Prostate gland (tissue), 2 donors: ENCODE data around the gene UBD. TPM values are rescaled to one million over a fixed set of nuclear protein-coding genes. Genes with fewer than 3 reads are reported as not detected.
A peak's percentile ranks its signal among the peaks of the same experiment; 100 is the strongest.

Experiments used
- DNase-seq: peaks from one replicate; pipeline ENCODE4 v3.0.0-alpha.2; 2019; ENCODE audit warnings: low spot score
- H3K27ac ChIP-seq, 2 donors: fragments of 200-600 bp; sonication (generic); 2 replicates each; pipeline ENCODE4 v1.5.1; 2017 to 2019
- H3K27me3 ChIP-seq: fragments of 200-600 bp; sonication (generic); replicated peaks from 2 replicates; pipeline ENCODE4 v1.5.1; 2019; ENCODE audit not compliant: insufficient read depth
- H3K36me3 ChIP-seq, 2 donors: fragments of 200-600 bp; sonication (generic); 1 replicate in 1 of 2; 2 replicates in 1 of 2; pipeline versions ENCODE4 v1.5.1 to v1.8.1; 2017 to 2019
- H3K4me1 ChIP-seq: fragments of 200-600 bp; sonication (generic); replicated peaks from 2 replicates; pipeline ENCODE4 v1.5.1; 2019
- H3K4me3 ChIP-seq, 2 donors: fragments of 200-600 bp; sonication (generic); 2 replicates each; pipeline ENCODE4 v1.5.1; 2017 to 2019
- H3K9me3 ChIP-seq: fragments of 200-600 bp; sonication (generic); 2 replicates; pipeline ENCODE4 v1.5.1; 2017
- POLR2A ChIP-seq: fragments of 450-650 bp; IDR thresholded peaks from one replicate; pipeline ENCODE4 v1.6.1; 2016; ENCODE audit warnings: antibody characterized with exemption, mild to moderate bottlenecking
- POLR2AphosphoS5 ChIP-seq: sonication (generic); formaldehyde crosslinking; IDR thresholded peaks from one replicate; pipeline ENCODE4 v1.6.1; 2017; ENCODE audit warnings: antibody characterized with exemption
- WGBS: methylation state at CpG from one replicate; pipeline ENCODE4 v1.1.5; 2018; 5-methylcytosine and 5-hydroxymethylcytosine counted together
- intact Hi-C: fragments of 100-400 bp; cut with DNase I; formaldehyde crosslinking; loops from one replicate; pipeline ENCODE4 v1.14.2; 2022
- total RNA-seq, 2 donors: library from RNA; depleted of rRNA; stranded (reverse); fragments of >200 nt; gene quantifications; one replicate each; pipeline ENCODE4 v1.1.0, GENCODE V29; 2016
- TF ChIP-seq, protein P1 (sequence below), 4 experiments: fragments of 200-600 bp in 2 of 4; fragments of 450-650 bp in 2 of 4; sonication (generic) in 2 of 4; IDR thresholded peaks; 1 replicate in 3 of 4; 2 replicates in 1 of 4; pipeline ENCODE4 v1.5.1; 2016 to 2019; ENCODE audit warnings: antibody characterized with exemption in 4 of 4, mild to moderate bottlenecking in 2 of 4, moderate library complexity in 2 of 4

UBD gene
- total RNA-seq, 2 donors from 2014 or later, result 2.0 to 11.3 TPM

DNA sequence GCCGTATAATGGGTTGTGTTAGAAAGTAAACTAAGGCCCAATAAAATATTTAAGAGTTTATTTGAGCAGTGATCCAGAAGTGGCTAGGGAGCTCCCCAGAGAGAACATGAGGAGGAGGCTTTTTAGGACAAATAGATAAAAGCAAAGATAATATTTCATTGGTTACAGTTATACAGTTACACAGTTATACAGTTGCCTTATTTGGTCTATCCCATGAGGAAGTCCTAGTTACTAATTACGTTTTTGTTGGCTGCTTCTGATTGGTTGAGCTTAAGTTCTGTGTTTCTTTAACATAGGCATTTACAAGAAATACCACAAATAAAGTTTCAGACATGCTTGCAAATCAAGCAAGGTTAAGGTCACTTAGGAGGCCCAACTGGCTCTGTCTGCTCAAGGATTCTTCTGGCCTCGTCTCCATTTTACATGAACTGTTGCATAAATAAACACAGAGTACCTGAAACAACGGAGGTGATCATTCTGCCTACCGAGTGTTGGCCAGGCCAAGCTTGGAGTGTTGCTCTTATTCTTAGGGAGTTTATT lies 7.0 kb downstream of the UBD start:
- Histone ChIP-seq H3K27ac (no peak overlapping the region), H3K36me3 (no peaks in the 10 kb centered on the region), H3K4me3 (no peak overlapping the region), H3K9me3 (no peaks in the 10 kb centered on the region), H3K4me1 (peaks cover 8% of the 10 kb centered on the region), H3K27me3 (peaks cover 2% of the 10 kb centered on the region)
- DNase-seq, result no peak
- intact Hi-C loops, result no loop called here
- TF ChIP-seq, protein P1, sequence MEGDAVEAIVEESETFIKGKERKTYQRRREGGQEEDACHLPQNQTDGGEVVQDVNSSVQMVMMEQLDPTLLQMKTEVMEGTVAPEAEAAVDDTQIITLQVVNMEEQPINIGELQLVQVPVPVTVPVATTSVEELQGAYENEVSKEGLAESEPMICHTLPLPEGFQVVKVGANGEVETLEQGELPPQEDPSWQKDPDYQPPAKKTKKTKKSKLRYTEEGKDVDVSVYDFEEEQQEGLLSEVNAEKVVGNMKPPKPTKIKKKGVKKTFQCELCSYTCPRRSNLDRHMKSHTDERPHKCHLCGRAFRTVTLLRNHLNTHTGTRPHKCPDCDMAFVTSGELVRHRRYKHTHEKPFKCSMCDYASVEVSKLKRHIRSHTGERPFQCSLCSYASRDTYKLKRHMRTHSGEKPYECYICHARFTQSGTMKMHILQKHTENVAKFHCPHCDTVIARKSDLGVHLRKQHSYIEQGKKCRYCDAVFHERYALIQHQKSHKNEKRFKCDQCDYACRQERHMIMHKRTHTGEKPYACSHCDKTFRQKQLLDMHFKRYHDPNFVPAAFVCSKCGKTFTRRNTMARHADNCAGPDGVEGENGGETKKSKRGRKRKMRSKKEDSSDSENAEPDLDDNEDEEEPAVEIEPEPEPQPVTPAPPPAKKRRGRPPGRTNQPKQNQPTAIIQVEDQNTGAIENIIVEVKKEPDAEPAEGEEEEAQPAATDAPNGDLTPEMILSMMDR (IDR thresholded peaks at IDR 0.05), result no peak
- peak; percentile 13 for TF ChIP-seq POLR2AphosphoS5
- 18% methylated on average over 5 of the region's 5 CpGs for WGBS

DNA sequence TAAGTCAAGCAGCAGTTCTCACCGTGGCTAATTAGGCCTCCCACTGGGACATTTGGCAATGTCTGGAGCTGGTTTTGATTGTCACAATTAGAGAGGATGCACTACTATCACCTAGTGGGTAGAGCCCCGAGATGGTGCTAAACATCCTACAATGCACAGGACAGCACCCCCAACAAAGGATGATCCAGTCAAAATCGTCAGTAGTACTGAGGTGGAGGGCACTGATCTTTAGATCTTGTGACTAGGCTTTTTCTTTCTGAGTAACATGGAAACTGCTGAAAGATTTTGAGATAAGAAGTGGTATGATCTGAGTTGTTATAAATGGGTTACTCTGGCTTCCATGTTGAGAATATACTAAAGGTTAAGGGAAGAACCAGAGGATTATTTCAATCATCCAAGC lies 12.0 kb downstream of the UBD start:
- TF ChIP-seq POLR2AphosphoS5 (no peak), POLR2A (no peak)
- TF ChIP-seq, protein P1 (IDR thresholded peaks at IDR 0.05), result no peak
- no peak for DNase-seq
- Histone ChIP-seq H3K4me1 (no peaks in the 10 kb centered on the region), H3K27me3 (no peaks in the 10 kb centered on the region), H3K27ac (no peak overlapping the region), H3K9me3 (no peaks in the 10 kb centered on the region), H3K4me3 (no peak overlapping the region), H3K36me3 (no peaks in the 10 kb centered on the region)
- 33% methylated on average over 3 of the region's 3 CpGs for WGBS
- intact Hi-C loops, result no loop called here

DNA sequence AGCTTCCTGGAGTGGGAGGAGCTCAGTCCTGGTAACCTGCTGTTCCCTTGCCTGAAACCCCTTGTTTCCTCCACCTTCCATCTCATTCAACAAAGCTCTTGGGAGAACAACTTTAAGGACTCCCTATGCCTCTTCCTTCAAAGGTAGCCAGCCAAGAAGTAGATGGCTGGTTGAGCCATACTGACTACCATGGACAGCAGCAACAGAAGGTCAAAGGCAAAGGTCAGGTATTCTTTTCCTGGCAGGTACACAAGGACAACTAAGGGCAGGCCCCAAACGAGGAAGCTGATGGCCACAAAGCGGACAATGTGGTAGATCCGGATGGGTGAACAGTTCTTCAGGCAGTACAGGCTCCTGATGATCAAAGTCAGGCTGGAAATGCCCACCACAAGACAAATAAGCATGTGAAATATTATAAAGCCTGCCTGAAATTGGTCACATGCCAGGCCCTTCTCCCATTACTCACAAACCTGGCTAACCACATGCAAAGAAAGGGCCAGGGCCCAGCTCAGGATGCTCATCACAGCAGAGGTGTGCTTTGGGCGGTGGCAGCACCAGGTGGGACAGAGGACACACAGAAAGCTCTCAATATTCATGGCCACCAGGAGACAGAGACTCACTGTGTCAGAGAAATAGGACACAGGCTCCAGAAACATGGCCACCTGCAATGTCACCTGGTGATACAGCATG lies 21.7 kb downstream of the UBD start:
- Histone ChIP-seq H3K9me3 (no peaks in the 10 kb centered on the region), H3K36me3 (no peaks in the 10 kb centered on the region), H3K27ac (no peak overlapping the region), H3K4me3 (no peak overlapping the region), H3K4me1 (no peaks in the 10 kb centered on the region), H3K27me3 (peaks cover 2% of the 10 kb centered on the region)
- TF ChIP-seq POLR2A (no peak), POLR2AphosphoS5 (no peak)
- TF ChIP-seq, protein P1 (IDR thresholded peaks at IDR 0.05), result no peak
- intact Hi-C loops, result no loop called here
- 76% methylated on average over 4 of the region's 4 CpGs for WGBS
- no peak for DNase-seq

DNA sequence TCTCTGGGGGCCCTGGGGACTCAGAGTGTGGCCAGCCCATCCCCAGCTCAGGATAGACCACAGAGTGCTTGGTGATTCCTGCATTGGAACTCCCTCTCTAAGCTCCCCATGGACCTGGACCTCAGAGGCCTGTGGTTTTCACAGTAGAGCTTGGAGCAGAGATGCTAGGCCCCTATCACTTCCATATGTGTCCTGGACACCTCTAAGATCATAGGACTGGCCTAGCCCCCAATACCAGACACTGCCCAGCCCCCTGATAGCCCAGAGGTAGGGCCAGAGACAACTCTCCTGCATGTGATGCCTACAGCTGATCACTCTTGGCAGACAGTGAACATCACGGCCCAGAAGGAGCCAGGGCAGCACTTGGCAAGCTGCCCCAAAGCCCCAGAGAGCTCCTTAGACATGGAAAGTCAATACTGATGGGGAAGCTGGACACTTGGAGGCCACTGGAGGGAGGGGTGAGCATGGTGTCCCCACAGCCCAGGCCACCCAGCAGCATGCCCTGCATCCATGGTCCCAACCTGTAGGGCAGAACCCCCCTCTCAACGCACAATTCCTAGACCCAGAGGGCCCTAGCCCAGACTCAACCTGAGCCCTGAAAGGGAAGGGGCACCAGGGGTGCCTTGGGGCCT lies 27.1 kb downstream of the UBD start:
- Histone ChIP-seq H3K27me3 (no peaks in the 10 kb centered on the region), H3K9me3 (no peaks in the 10 kb centered on the region), H3K4me3 (no peak overlapping the region), H3K27ac (no peak overlapping the region), H3K36me3 (no peaks in the 10 kb centered on the region), H3K4me1 (no peaks in the 10 kb centered on the region)
- intact Hi-C loops, result no loop called here
- TF ChIP-seq POLR2A (no peak), POLR2AphosphoS5 (no peak)
- TF ChIP-seq, protein P1 (IDR thresholded peaks at IDR 0.05), result no peak
- 36% methylated on average over 2 of the region's 2 CpGs for WGBS
- no peak for DNase-seq

DNA sequence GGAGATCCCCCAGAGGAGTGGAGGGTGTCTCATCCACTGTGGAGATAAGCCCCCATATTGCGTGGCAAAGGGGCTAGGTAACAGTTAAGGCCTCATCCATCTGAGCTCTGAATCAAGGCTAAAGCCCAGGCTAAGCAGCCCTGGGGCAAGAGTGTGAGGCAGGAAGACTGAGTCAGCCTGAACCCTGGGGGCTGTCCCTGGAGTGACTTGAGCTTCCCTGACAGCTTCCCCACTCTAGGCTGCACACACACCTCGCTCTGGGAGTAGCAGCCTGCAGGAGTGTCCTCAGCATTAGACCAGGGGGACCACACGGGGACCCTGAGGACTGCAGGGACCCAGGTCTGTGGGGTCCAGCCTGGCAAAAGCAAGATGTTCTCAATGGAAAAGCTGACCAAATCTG lies 27.9 kb downstream of the UBD start:
- H3K9me3 ChIP-seq, result no peaks in the 10 kb centered on the region
- H3K4me1 ChIP-seq, result no peaks in the 10 kb centered on the region
- H3K36me3 ChIP-seq, result no peaks in the 10 kb centered on the region
- WGBS, result 69% methylated on average over 3 of the region's 3 CpGs
- intact Hi-C loops, result no loop called here
- no peak for DNase-seq
- H3K4me3 ChIP-seq, result no peak overlapping the region
- TF ChIP-seq, protein P1 (IDR thresholded peaks at IDR 0.05), result no peak
- TF ChIP-seq POLR2AphosphoS5, result no peak
- no peak for TF ChIP-seq POLR2A
- H3K27me3 ChIP-seq, result no peaks in the 10 kb centered on the region
- H3K27ac ChIP-seq, result no peak overlapping the region
